CD4-positive, alpha-beta T cell treated with Interleukin-1 beta for 1 hour (primary cell): Measurements from ENCODE around the gene PRDM15.

Experiments used
- DNase-seq, 2 donors: peaks; one replicate each; pipeline ENCODE4 v3.0.0-alpha.2; 2020 to 2022

The PRDM15 gene

DNA sequence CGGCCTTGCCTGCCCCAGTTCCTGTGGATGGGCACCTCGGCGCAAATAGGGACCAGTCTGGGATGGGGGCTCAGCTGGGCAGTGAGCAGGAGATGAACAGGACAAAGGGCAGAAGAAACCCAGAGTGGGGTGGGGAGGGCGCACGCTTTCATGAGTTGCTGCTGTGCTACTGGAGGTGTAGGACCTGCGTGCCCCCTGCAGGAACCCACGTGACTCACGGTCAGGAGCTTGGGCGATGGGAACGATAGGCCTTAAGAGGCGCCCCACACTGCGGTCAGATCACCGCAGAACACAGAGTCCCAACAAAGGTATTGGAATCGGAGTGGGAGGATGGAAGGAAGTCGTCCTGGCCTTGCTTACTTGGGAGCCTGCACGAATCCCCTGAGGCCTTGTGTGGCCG is 17.2 kb downstream of the PRDM15 start:
- no peak for DNase-seq

DNA sequence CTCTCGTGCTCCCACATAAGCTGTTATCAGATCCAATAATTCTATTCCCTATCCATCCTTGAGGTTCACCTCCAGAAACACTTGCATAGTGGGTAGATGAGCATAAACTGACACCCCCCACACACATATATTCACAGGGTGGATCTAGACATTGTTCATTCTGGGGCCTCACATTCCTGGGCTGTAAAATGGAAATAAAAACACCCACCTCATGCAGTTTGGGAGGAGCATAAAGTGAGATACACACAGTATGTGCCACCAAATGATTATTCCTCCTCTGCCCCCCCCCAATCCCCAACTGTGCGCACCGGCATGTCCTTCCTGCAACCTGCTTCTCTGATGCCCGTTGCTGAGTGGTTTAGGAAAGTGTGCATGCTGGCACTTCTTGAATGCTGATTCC is 17.9 kb downstream of the PRDM15 start:
- DNase-seq: no peak

DNA sequence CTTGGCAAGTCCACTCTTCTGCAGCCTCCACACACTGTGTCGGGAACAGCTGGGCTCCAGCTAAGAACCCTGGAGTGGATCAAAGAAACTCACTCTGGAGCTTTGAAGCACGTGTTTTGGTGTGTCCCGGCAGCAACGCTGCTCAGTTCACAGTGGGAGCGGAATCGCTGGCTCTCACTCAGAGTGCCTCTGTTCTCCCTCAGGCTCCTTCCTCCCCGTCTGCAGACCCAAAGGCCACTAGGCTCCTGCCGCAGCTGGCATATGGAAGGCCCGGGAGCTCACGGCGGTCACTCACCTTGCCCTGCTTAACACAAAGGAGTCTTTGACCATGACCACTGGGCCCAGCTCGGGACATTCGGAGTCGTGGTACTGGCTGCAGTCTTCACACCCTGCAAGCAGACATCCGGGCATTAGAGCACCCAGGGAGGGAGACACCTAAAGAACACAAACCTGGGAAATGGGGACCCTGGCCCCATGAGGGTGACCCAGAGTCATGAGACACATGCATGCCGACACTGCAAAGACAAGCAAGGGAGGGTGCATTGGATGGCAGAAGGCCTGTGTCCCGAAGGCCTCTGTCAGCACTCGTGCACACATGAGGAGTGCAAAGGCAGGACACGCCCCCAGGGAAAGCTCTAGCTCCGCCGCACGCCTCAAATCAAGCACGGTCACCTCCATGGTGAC is 19.7 kb downstream of the PRDM15 start:
- DNase-seq: no peak

DNA sequence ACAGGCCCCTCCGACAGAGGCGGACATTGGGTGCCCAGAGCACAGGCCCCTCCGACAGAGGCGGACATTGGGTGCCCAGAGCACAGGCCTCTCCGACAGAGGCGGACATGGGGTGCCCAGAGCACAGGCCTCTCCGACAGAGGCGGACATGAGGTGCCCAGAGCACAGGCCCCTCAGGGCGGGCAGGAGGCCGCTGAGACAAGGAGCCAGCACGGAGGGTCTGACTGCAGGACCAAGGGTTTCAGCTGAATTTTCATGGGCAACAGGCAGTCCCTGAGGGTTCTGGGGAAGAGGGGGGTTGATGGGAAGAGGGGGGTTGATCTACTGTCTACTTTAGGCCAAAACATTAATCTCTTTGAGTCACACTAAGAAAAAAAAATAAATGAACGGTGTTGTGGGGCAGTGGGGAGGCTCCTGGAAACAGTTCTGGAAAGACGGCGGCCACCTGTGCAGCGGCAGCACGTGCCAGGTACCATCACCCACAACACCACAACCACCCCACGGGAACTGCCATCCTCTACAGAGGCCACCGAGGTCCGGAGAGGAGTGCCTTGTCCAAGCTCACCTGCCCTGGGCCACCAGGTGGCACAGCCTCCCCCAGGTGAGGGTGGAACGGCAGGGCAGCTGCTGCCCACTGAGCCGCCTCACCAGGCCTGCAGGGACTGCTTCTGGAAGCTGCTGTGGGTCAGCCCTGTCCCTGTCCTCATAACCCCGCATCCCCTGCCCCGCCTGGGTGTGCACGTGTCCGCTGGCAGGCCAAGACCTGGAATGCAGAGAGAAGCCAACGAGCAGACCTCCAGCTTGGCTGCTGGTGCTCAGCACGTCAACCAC is 20.5 kb downstream of the PRDM15 start:
- DNase-seq: no peak

DNA sequence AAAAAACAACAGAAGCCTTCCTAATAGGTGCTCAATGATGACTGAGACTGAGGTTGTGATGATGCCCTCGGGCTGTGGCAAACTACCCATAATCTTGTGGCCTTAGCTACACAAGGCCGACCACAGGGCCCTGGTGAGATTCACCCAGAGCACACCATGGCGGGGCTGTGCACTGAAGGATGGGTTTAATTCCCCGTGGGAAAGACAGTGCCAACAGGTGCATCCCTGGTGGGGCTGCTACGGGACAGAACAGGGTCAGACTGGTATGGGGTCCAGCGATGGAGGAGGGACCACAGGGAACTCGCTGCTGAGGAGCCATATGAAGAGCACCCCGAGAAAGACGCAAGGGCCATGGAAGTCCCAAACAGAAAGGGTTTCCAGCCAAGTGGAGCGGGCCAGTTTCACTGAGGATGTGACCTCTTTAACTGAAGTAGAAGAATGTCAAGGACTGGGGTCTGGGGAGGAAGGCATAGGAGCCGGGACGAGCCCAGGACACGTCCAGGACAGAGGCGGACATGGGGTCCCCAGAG is 21.3 kb downstream of the PRDM15 start:
- no peak for DNase-seq

DNA sequence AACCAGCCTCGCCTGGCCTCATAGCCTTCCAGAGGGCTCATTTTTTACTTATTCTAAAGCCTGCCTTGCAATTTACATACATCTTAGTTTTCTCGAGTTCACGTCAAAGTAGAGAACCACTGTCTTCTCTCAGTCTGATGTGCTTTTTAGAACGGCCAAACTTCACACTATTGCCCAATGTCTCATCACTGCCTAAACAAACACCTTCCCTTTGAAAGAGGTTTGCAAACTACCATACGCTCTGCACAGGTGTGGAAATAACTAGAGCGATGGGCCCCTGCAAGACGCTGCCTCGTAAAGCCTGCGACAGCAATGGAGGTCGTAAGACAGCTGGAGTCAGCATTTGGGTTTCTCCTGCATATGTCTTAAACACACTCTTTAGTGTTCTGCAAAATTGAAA is 22.6 kb downstream of the PRDM15 start:
- DNase-seq: no peak

DNA sequence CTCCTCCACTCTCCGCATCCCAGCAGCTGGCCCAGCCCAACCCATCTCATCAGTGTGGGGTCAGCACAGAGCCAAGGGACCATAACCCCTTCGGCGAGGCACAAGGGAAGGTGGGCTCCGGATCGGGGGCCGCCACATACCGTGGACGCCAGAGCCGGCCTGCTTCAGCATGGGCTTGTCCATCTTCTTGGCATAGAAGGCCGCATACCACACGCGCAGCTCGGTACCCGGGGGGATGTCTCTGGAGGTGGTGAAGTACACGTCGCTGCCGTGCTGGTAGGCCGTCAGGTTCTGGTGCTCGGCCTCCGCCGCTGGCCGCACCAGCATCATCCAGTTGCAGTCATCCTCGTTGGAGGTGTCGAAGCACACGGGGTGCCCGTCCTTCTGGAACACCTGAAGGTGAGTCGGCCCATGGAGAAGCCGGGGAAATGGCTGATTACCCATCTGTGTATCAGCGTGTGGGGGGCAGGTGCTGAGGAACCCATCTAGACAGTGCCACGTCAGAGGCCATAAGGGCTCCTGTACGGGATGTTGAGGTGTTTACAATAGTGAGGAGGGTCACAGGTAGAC is 24.6 kb downstream of the PRDM15 start:
- DNase-seq: no peak

DNA sequence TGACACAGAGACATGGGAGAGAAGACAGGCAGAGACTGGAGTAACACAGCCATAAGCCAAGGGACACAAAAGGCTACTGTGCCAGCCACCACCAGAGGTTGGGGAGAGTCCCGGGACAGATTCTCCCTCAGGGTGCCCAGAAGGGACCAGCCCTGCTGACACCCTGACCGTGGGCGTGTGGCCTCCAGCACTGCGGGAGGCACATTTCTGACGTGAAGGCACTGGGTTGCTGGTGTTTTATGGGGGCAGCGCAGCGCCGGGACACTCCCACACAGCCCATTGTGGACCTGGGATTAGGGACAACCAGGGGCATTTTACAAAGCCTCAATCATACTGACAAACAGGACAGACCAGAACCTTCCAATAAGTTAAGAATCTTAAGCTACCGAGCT is 26.2 kb downstream of the PRDM15 start:
- no peak for DNase-seq

DNA sequence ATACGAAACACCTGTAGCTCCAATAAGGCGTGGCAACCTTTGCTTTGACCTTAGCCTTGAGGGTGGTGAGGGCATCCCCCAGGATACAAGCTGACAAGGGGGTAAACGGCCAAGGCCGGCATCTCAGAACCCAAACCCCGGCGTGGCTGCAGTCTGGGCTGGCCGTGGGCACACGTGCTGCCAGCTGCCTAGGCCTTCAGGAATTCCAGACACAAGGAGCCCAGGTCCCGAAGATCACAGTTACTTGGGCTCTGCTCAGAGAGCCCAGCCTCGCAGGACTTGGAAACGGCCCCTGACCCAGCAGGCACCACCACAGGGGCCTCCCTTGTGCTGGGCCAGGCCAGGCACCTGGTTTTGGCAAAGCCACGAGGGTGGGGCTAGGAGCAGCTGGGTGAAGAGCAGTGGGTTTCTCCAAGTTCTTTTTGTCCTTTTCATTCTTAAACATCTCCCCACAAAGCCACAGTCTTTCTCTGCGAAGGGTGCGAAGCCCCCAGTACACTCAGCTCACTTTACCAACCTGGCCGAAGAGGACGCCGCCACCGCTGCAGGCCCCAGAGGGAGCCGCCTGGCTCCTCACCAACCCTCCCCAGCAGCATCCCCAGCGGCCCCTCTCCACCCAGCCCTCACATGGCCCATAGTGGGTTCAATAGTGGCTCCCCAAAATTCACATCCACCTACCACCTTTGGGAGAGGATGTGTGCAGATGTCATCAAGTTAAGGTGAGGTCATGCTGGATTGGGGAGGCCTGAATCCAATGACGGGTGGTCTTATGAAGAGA is 26.8 kb downstream of the PRDM15 start:
- DNase-seq: no peak

DNA sequence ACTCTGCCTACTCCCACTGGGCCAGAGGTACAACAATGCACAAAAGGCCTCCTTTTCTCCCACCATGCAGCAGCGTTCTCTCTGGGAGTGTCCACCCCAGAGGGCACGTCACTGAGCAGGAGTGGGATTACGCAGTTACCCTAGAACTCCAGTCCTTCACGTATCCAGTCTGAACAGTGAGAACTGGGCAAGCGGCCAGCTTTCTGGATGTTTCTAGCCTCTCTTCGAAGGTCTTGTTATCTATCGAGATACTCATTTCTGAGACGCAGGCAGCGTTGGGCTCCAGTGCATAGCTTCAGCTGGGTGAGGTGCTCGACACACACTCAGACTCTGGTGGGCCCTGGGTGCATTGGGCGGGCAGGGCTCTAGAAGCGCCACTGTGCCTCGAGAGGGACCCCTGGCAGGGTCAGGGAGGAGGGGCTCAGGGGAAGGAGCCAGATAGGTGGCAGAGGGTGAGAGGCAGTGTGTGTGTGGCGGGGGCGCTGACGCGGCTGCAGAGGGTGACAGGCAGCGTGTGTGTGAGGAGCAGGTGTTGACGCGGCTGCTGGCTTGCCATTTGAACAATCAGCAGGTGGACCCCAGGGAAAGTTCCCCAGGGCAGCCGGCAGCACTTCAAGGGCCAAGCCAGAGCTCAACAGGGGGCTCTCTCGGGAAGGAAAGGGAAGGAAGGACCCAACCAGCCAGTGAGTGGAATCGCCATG is 27.9 kb downstream of the PRDM15 start:
- no peak for DNase-seq

DNA sequence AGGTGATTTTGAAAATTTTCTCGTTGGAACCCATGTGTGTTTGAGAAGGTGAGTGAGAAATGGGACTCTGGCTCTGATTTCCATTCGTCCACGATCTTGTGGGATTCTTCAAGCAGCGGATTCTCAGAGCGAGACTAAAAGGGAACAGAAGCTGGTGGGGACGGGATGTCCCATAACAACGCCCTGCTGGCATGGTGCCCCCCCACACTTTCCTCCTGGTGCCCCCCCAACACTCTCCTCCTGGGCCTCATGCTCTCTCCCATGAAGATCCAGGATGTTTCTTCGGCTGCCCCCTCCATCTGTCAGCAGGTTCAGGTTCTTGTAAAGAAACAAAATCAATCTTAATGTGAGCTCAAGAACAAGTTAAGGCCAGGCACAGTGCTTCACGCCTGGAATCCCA is 29.1 kb downstream of the PRDM15 start:
- no peak for DNase-seq

DNA sequence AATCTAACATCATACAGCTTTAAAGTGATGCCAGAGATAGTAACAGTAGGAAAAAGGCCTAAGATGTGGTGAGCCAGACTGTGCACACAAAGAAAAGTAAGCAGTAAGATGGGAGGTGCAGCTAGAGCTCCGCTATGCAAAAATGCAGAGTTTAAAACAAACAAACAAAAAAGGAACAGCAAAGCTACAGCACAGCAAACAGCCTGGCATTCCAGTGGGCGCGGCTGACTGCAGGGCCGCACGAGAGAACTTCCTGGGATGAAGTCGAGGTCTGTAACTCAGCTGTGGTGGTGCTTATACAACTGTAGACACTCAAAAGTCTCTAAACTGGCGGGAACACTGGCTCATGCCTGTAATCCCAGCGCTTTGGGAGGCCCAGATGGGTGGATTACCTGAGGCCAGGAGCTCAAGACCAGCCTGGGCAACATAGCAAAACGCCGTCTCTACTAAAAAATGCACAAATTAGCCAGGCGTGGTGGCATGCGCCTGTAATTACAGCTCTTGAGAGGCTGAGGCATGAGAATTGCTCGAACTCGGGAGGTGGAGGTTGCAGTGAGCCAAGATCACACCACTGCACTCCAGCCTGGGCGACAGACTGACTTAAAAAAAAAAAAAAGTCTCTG is 30.1 kb downstream of the PRDM15 start:
- no peak for DNase-seq

DNA sequence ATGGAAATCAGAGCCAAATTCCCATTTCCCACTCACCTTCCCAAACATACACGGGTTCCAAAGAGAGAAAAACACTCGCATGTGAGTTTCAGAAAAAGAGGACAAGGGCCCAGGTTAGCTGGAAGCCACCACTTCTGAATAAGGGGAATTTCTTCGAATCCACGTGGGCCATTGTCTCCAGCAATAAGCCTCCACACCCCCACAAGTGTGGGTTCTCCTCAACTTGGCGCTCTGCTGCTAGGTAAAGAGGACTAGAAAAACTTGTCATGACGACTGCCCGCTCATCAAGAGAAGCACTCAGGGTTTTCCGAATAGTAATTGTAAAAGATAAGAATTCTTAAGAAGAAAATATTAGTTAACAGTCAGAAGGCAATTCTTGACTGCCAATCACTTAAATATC is 30.6 kb downstream of the PRDM15 start:
- DNase-seq: no peak

DNA sequence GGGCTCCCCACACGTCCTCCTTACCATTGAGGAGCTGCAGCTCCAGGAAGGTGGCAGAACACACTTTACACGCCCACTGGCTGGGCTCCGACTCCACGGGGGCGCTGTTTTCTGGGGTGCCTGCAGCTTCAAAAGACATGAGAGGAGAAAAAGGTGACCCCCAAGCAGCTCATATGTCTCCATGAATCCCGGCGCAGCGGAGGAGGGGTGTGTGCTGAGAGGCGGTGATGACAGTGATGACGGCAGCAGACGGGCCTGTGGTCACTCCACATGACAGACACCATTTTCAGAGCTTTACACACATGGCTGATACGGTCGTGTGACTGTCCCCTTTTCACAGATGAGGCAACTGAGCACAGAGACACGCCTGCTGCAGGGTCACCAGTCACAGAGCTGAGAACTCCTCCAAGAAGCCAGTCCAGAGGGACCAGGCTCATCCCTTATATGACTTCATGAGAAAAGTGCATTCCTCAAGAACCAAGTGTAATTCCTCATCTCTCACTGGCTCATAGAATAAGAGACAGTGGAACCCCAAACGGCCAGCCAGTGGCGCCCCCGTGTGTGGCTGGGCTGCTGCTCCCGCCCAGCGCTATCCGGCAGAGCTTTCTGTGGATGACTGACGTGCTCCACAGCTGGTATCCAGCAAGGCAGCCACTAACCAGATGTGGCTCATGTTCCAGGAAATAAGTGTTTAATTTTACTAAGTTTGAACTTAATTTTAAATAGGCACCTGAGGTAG is 31.9 kb downstream of the PRDM15 start:
- no peak for DNase-seq

DNA sequence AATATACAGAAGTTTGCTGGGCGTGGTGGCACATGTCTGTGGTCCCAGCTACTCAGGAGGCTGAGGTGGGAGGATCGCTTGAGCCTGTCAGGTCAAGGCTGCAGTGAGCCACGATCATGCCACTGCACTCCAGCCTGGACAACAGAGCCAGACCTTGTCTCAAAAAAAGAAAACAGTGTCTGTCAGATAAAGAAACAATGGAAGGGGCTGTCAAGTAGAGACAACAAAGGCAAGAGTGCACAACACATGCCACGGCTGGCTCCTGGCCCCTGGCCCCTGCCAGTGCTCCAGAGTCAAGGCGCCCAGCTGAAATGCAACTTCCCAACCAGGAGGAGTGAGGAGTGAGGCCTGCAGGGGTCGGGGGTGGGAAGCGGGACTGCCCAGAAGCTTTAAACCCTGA is 32.6 kb downstream of the PRDM15 start:
- no peak for DNase-seq

DNA sequence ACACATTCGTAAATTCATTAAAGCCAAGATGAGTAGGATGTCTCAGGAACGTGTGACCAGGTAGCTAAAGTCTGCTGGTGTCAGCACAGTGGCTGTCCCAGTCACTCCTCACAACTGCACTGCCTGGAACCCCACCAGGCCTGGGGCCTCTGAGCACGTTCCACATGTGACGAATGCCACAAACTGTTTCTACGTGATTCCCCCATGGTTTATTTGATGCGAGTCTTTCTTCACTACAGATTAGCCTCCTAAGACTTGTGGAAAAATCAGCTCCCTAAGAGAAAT is 33.2 kb downstream of the PRDM15 start:
- no peak for DNase-seq

DNA sequence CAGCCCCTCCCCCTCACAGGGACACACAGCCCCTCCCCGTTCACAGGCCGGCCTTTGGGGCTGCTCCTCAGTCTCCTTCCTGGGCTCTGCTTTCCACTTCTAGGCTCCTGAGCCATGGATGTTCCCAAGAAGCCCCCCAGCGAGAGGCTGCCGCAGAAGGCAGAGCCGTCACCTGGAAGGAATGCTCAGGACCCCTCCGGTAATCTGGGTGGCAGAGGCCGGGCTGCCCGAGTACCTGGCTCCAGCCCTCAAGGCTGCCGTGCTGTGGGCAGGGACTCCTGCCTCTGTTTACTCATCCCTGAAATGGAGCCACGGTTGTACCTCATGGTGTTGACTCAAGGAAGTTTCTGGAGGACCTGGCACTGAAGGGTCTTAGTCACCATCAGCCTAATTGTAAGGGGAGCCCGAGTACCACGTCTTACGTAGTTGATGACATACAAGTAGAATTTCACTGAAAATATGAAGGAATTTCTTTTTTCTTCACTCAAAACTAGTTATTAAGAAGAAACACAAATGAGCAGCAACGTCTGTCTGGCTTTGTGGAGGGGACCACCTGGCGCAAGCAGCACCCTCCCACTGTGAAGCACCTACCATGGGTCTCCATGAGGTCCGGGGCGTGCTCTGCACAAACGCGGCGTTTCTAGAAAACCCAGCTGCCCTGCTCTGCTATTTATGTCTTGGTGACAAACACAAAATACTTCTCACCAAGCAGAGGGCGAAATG is 33.7 kb downstream of the PRDM15 start:
- no peak for DNase-seq

DNA sequence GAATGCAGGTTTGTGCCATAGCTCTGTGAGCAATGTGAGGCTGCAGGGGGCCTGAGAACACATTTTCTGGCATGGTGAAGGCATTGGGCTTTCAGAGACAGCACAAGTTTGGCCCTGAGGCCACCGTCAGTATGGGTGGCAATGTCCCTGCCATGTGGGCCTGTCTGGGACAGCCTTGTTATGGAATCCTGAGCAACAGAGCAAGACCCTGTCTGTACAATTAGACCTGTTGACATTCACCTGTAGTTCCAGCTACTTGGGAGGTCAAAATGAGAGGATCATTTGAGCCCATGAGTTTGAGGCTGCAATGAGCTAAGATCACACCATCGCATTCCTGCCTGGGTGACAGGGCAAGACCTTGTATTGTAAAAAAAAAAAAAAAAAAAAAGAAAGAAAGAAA is 35.6 kb downstream of the PRDM15 start:
- DNase-seq: no peak

DNA sequence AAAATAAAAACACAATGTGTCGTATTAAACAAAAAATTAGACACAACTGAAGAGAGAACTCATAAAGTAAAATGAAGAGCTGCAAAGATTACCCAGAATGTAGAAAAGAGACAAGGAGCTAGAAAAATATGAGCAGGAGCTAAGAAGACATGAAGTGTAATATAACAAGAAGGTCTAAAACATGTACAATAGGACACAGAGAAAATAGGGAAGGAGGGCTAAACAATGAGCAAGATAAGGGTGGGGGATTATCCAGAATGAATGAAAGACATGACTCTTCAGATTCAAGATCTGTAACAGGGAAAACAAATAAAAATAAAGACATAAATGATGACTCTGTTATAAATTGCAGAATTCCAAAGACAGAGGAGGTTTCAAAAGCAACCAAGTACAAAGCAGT is 38.3 kb downstream of the PRDM15 start:
- DNase-seq: no peak

DNA sequence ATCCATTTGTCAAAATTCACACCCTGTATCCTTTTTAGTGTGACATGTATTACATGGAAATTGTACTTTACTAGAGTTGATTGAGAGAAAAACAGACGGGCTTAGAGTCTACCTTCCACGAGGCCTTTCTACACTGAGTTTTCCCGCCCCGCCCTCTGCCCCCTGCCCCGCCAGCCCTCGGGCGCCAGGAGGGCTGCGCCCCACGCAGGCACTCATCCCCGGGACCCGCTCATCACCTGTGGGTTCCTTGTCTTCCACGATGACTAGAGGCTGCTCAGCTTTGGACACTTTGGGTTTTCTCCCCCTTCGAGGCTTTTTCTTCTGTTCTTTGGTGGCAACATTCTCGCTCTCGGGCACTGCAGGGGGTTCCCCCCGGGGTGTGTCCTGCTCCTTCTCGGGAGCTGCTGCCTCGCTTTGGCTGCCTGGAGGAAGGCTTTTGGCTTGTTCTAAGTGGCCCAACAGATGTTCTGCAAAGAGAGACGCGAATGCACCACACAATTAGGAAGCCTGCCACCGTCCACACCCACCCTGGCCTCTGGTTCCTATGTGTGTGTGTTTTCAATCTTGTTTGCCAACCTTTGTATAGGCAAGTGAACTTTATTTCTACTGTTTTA is 39.6 kb downstream of the PRDM15 start:
- DNase-seq: no peak
